ENCODE results near the gene MSH3. TPM values are rescaled to one million over a fixed set of nuclear protein-coding genes. Genes with fewer than 3 reads are reported as not detected.
"Not testable (repeated sequence)": the region's sequence is repeated elsewhere in the genome, so short reads cannot be mapped to it uniquely, and the experiment has no call there.

MSH3 gene
- total RNA-seq, 2 donors from 2014 or later = 6.8 to 9.9 TPM

GRCh38 chr5:80871541-80871961 is 217.1 kb downstream of the MSH3 start:
- no peaks in the 10 kb centered on the region for H3K9me3 ChIP-seq
- H3K36me3 ChIP-seq = no peaks in the 10 kb centered on the region
- H3K27me3 ChIP-seq = no peaks in the 10 kb centered on the region
- no peak overlapping the region for H3K27ac ChIP-seq
- no peak for DNase-seq (ENCODE audit: low spot score)
- TF ChIP-seq CTCF (IDR thresholded peaks at IDR 0.05) = no peak
- H3K4me3 ChIP-seq = no peak overlapping the region
- no peaks in the 10 kb centered on the region for H3K4me1 ChIP-seq

GRCh38 chr5:80874162-80874561 is 219.7 kb downstream of the MSH3 start:
- Histone ChIP-seq H3K4me3 (no peak overlapping the region), H3K4me1 (no peaks in the 10 kb centered on the region), H3K36me3 (peaks cover 9% of the 10 kb centered on the region), H3K27ac (no peak overlapping the region), H3K27me3 (no peaks in the 10 kb centered on the region), H3K9me3 (no peaks in the 10 kb centered on the region)
- TF ChIP-seq CTCF (IDR thresholded peaks at IDR 0.05) = no peak
- no peak for DNase-seq (ENCODE audit: low spot score)

GRCh38 chr5:80877592-80877991 is 223.1 kb downstream of the MSH3 start:
- Histone ChIP-seq H3K27ac (no peak overlapping the region), H3K9me3 (no peaks in the 10 kb centered on the region), H3K4me3 (no peak overlapping the region), H3K36me3 (peaks cover 9% of the 10 kb centered on the region), H3K27me3 (no peaks in the 10 kb centered on the region), H3K4me1 (no peaks in the 10 kb centered on the region)
- DNase-seq (ENCODE audit: low spot score) = no peak
- TF ChIP-seq CTCF (IDR thresholded peaks at IDR 0.05) = no peak

- Histone ChIP-seq H3K27me3 (no peaks in the 10 kb centered on the region), H3K4me3 (no peak overlapping the region), H3K36me3 (peaks cover 9% of the 10 kb centered on the region), H3K27ac (no peak overlapping the region), H3K9me3 (no peaks in the 10 kb centered on the region), H3K4me1 (no peaks in the 10 kb centered on the region)
- no peak for TF ChIP-seq CTCF (IDR thresholded peaks at IDR 0.05)
- no peak for DNase-seq (ENCODE audit: low spot score)
These were observed 227.3 kb downstream of the MSH3 start for GRCh38 chr5:80881726-80882125.

- not testable (repeated sequence) for DNase-seq (ENCODE audit: low spot score); H3K4me1 ChIP-seq; H3K4me3 ChIP-seq; H3K27ac ChIP-seq; H3K36me3 ChIP-seq; H3K27me3 ChIP-seq; H3K9me3 ChIP-seq
These were observed 228.9 kb downstream of the MSH3 start for GRCh38 chr5:80883390-80883789.

- H3K36me3 ChIP-seq = no peaks in the 10 kb centered on the region
These were observed 229.8 kb downstream of the MSH3 start for GRCh38 chr5:80884086-80884813.

More at GRCh38 chr5:80884086-80884813, 229.8 kb downstream of the MSH3 start:
- DNase-seq (ENCODE audit: low spot score) = no peak
- no peak overlapping the region for H3K27ac ChIP-seq
- H3K4me1 ChIP-seq = no peaks in the 10 kb centered on the region
- no peaks in the 10 kb centered on the region for H3K9me3 ChIP-seq
- no peaks in the 10 kb centered on the region for H3K27me3 ChIP-seq
- H3K4me3 ChIP-seq = no peak overlapping the region
- TF ChIP-seq CTCF (IDR thresholded peaks at IDR 0.05) = no peak

Data from right atrium auricular region (tissue), 2 donors.